HepG2 (cell line): ENCODE results near the gene SSR2. TPM values are rescaled to one million over a fixed set of nuclear protein-coding genes. Genes with fewer than 3 reads are reported as not detected.

Source experiments
- AFF4 ChIP-seq: sonication (generic); formaldehyde crosslinking; IDR thresholded peaks from 2 replicates; pipeline ENCODE4 v1.4.0; 2020; ENCODE audit warnings: missing genetic modification reagents
- HDAC1 ChIP-seq: sonication (generic); formaldehyde crosslinking; IDR thresholded peaks from 2 replicates; pipeline ENCODE4 v1.5.1; 2020; ENCODE audit warnings: mild to moderate bottlenecking, missing genetic modification reagents
- KDM3A ChIP-seq: IDR thresholded peaks from 2 replicates; pipeline ENCODE4 v1.6.1; 2018; ENCODE audit warnings: low read depth, missing compliant biosample characterization
- POLR2A ChIP-seq, 2 experiments: IDR thresholded peaks; 2 replicates each; pipeline ENCODE4 v1.6.1; 2011; ENCODE audit warnings: low read depth in 2 of 2, low read length in 2 of 2, mild to moderate bottlenecking in 1 of 2, moderate library complexity in 1 of 2; ENCODE audit not compliant: insufficient read depth in 1 of 2
- SAP130 ChIP-seq: IDR thresholded peaks from 2 replicates; pipeline ENCODE4 v1.6.1; 2016; ENCODE audit warnings: low read depth
- TOE1 ChIP-seq: sonication (generic); formaldehyde crosslinking; IDR thresholded peaks from 2 replicates; pipeline ENCODE4 v1.4.0; 2020; ENCODE audit warnings: mild to moderate bottlenecking, missing genetic modification reagents
- ZFP41 ChIP-seq: sonication (generic); formaldehyde crosslinking; IDR thresholded peaks from 2 replicates; pipeline ENCODE4 v1.4.0; 2020; ENCODE audit warnings: mild to moderate bottlenecking, missing genetic modification reagents, borderline replicate concordance
- ZFX ChIP-seq: sonication (generic); formaldehyde crosslinking; IDR thresholded peaks from 2 replicates; pipeline ENCODE4 v1.4.0; 2020; ENCODE audit warnings: mild to moderate bottlenecking, low read depth, missing genetic modification reagents, moderate library complexity
- ZNF331 ChIP-seq: sonication (generic); formaldehyde crosslinking; IDR thresholded peaks from 2 replicates; pipeline ENCODE4 v1.4.0; 2020; ENCODE audit warnings: missing genetic modification reagents
- ZNF503 ChIP-seq: sonication (generic); formaldehyde crosslinking; IDR thresholded peaks from 2 replicates; pipeline ENCODE4 v1.4.0; 2020; ENCODE audit warnings: missing genetic modification reagents
- ZNF530 ChIP-seq: sonication (generic); formaldehyde crosslinking; IDR thresholded peaks from 2 replicates; pipeline ENCODE4 v1.5.0; 2020; ENCODE audit warnings: low read depth, mild to moderate bottlenecking, missing genetic modification reagents
- ZSCAN9 ChIP-seq: IDR thresholded peaks from 2 replicates; pipeline ENCODE4 v1.6.1; 2016; ENCODE audit warnings: borderline replicate concordance
- polyA plus RNA-seq, 8 experiments: library from polyadenylated mRNA; depleted of rRNA in 3 of 8; stranded (reverse) in 7 of 8; unstranded in 1 of 8; fragments of >200 nt; fragmentation: Illumina TruSeq in 4 of 8; extraction: Trizol in 4 of 8; gene quantifications; 2 replicates each; pipeline versions ENCODE4 v1.2.1 to v1.2.3, GENCODE V29; 2011 to 2016; ENCODE audit warnings: low read depth in 4 of 8, missing spikeins in 1 of 8, mixed read lengths in 1 of 8; ENCODE audit not compliant: insufficient read depth in 1 of 8
- total RNA-seq, 5 experiments: library from RNA; depleted of rRNA; stranded (reverse); fragments of >200 nt; fragmentation: Illumina TruSeq; extraction: Trizol; gene quantifications; 2 replicates each; pipeline ENCODE4 v1.2.3, GENCODE V29; 2016; ENCODE audit warnings: low read depth in 1 of 5
- TF ChIP-seq, protein P1 (sequence below): sonication (generic); formaldehyde crosslinking; IDR thresholded peaks from 2 replicates; pipeline ENCODE4 v1.4.0; 2020; ENCODE audit warnings: mild to moderate bottlenecking, missing genetic modification reagents
- TF ChIP-seq, protein P2 (sequence below): sonication (generic); formaldehyde crosslinking; conservative IDR thresholded peaks from 2 replicates; pipeline ENCODE4 v1.4.0; 2020; ENCODE audit warnings: mild to moderate bottlenecking, missing genetic modification reagents, moderate library complexity
- TF ChIP-seq, protein P3 (sequence below): IDR thresholded peaks from 2 replicates; pipeline ENCODE4 v1.6.1; 2016; ENCODE audit warnings: missing genetic modification reagents, missing compliant biosample characterization
- TF ChIP-seq, protein P4 (sequence below): sonication (generic); formaldehyde crosslinking; IDR thresholded peaks from 2 replicates; pipeline ENCODE4 v1.8.1; 2023; ENCODE audit warnings: mild to moderate bottlenecking, missing genetic modification reagents

Gene SSR2
- total and polyA plus RNA-seq, 2 of the 13 experiments (the other 11 are each of a cell fraction or from before 2014, with no cell fraction given), result 284 to 461 TPM

DNA sequence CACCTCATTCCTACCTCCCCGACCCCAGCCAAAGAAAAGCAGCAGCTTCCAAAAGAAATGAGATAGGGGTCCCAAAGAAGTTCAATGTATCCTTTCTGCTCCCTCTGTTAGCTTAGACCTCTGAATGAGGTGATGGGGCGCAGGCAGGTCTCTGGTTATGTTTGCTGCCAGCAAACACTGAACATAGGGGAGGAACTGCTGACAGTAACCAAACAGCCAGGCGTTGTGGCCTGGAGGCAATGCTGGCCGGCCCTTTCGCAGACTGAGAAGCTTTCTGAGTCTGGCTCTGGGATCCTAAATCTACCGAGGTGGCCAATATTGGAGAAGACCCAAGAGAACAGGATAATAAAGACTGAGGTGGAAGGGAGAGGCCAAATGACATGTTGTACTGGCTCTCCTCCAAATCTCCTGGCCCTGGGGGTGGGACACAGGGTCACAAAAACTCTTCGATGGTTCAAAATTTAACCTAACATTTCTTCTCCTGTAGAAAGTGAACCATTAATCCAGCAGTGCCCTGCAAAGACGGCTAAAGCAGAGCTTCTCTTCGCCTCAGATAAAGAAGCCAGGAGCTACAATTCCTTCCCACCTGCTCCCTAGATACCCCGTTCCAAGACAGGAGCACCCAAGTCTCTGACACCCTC lies 19.6 kb downstream of the SSR2 start (continued):
- TF ChIP-seq, protein P1, sequence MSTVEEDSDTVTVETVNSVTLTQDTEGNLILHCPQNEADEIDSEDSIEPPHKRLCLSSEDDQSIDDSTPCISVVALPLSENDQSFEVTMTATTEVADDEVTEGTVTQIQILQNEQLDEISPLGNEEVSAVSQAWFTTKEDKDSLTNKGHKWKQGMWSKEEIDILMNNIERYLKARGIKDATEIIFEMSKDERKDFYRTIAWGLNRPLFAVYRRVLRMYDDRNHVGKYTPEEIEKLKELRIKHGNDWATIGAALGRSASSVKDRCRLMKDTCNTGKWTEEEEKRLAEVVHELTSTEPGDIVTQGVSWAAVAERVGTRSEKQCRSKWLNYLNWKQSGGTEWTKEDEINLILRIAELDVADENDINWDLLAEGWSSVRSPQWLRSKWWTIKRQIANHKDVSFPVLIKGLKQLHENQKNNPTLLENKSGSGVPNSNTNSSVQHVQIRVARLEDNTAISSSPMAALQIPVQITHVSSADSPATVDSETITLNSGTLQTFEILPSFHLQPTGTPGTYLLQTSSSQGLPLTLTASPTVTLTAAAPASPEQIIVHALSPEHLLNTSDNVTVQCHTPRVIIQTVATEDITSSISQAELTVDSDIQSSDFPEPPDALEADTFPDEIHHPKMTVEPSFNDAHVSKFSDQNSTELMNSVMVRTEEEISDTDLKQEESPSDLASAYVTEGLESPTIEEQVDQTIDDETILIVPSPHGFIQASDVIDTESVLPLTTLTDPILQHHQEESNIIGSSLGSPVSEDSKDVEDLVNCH (CRISPR knock-in tag), result no peak
- TF ChIP-seq, protein P2, sequence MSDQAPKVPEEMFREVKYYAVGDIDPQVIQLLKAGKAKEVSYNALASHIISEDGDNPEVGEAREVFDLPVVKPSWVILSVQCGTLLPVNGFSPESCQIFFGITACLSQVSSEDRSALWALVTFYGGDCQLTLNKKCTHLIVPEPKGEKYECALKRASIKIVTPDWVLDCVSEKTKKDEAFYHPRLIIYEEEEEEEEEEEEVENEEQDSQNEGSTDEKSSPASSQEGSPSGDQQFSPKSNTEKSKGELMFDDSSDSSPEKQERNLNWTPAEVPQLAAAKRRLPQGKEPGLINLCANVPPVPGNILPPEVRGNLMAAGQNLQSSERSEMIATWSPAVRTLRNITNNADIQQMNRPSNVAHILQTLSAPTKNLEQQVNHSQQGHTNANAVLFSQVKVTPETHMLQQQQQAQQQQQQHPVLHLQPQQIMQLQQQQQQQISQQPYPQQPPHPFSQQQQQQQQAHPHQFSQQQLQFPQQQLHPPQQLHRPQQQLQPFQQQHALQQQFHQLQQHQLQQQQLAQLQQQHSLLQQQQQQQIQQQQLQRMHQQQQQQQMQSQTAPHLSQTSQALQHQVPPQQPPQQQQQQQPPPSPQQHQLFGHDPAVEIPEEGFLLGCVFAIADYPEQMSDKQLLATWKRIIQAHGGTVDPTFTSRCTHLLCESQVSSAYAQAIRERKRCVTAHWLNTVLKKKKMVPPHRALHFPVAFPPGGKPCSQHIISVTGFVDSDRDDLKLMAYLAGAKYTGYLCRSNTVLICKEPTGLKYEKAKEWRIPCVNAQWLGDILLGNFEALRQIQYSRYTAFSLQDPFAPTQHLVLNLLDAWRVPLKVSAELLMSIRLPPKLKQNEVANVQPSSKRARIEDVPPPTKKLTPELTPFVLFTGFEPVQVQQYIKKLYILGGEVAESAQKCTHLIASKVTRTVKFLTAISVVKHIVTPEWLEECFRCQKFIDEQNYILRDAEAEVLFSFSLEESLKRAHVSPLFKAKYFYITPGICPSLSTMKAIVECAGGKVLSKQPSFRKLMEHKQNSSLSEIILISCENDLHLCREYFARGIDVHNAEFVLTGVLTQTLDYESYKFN (CRISPR knock-in tag), result 0 out of 2 replicates have a peak, but pooled peaks have one; percentile 1
- TF ChIP-seq ZNF331 (CRISPR knock-in tag) (peak; percentile 33; the same call in 1 of the 2 replicates), SAP130 (CRISPR knock-in tag) (peak; percentile 46), ZNF503 (CRISPR knock-in tag) (0 out of 2 replicates have a peak, but pooled peaks have one; percentile 18), POLR2A (IDR thresholded peaks at IDR 0.05; ENCODE audit: insufficient read depth in 1 of 2, low read depth in 2 of 2, low read length in 2 of 2) (0 out of 4 replicates have a peak, but pooled peaks of 1 of the 2 experiments have one; percentile 9), ZFP41 (CRISPR knock-in tag) (no peak), TOE1 (CRISPR knock-in tag) (no peak), ZSCAN9 (peak; percentile 83; the same call in 1 of the 2 replicates), HDAC1 (CRISPR knock-in tag) (0 out of 2 replicates have a peak, but pooled peaks have one; percentile 22), ZNF530 (CRISPR knock-in tag) (no peak), AFF4 (CRISPR knock-in tag) (no peak), KDM3A (CRISPR knock-in tag) (no peak), ZFX (CRISPR knock-in tag) (peak; percentile 46; the same call in 1 of the 2 replicates)
- TF ChIP-seq, protein P3, sequence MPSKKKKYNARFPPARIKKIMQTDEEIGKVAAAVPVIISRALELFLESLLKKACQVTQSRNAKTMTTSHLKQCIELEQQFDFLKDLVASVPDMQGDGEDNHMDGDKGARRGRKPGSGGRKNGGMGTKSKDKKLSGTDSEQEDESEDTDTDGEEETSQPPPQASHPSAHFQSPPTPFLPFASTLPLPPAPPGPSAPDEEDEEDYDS, result 0 out of 2 replicates have a peak, but pooled peaks have one; percentile 15
- TF ChIP-seq, protein P4, sequence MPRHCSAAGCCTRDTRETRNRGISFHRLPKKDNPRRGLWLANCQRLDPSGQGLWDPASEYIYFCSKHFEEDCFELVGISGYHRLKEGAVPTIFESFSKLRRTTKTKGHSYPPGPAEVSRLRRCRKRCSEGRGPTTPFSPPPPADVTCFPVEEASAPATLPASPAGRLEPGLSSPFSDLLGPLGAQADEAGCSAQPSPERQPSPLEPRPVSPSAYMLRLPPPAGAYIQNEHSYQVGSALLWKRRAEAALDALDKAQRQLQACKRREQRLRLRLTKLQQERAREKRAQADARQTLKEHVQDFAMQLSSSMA (CRISPR knock-in tag), result 0 out of 2 replicates have a peak, but pooled peaks have one; percentile 51
